ENCODE results near the gene KCNH1.

The KCNH1 gene

DNA sequence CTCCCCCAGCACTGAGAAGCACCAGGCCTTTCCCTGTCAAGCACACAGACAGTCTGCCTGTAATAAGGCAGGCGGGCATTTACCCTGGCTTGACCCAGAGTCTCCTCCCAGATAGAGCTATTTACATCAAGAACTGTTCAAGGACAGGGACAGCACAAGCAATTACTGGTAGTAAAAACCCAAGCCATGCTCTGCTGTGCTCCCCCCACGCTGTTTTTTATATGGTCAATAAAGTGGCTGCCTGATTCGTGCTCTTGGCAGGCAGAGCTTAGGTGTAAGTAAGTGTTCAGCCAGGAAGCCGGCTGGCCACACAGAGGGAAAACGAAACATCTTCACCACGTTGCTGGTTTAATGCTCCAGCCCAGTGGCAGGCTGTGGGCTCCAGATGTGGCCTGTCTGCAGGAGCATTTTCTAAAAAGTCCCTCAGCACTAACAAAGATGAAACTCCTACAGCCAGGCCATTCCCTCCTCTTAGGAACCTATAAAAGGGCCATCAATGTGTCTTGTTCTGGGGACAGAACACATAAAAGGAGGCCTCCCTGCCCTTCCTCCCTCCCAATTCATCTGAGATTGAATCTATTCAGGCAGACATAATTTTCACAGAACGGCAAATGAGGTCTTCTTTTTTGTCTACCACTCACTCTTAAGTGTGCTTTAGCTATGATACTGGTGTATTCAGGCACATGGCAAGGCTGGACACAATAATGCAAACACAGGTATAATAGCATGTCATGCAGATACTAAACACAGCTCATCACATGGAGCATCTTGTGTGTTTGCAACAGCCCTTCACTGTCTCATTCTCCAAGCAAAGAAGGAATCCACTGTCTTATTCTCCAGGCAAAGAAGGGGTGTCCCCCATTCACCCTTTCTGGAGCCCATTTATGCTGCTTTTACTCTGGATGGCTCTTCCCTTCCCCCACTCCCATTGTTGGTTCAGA, 426.4 kb downstream of the KCNH1 start:
- H3K27ac ChIP-seq = peak overlapping the region; percentile 20; the same call in 1 of the 2 replicates
- TF ChIP-seq, protein P1, sequence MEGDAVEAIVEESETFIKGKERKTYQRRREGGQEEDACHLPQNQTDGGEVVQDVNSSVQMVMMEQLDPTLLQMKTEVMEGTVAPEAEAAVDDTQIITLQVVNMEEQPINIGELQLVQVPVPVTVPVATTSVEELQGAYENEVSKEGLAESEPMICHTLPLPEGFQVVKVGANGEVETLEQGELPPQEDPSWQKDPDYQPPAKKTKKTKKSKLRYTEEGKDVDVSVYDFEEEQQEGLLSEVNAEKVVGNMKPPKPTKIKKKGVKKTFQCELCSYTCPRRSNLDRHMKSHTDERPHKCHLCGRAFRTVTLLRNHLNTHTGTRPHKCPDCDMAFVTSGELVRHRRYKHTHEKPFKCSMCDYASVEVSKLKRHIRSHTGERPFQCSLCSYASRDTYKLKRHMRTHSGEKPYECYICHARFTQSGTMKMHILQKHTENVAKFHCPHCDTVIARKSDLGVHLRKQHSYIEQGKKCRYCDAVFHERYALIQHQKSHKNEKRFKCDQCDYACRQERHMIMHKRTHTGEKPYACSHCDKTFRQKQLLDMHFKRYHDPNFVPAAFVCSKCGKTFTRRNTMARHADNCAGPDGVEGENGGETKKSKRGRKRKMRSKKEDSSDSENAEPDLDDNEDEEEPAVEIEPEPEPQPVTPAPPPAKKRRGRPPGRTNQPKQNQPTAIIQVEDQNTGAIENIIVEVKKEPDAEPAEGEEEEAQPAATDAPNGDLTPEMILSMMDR (conservative IDR thresholded peaks at IDR 0.05) = no peak
- no peak for TF ChIP-seq ZFX (IDR thresholded peaks at IDR 0.05)

DNA sequence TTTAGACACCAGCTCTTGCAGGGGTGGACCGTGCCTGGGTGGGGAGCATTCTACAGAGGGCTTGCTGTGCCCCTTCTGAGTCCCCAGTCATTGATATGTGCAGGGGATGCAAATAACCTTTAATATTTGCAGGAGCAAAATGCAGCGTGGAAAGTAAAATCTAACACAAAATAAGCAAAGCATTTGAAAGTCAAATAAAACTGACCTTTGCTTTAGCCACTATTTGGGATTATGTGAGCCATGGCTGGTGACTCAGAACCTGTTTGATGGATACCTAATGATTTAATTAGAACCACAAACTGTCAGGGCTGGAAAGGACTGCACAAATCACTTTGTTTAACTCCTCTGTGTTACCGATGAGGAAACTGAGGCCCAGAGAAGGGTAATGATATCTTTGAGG, 427.7 kb downstream of the KCNH1 start:
- H3K27ac ChIP-seq = no peak overlapping the region
- no peak for TF ChIP-seq ZFX (IDR thresholded peaks at IDR 0.05)
- TF ChIP-seq, protein P1 (conservative IDR thresholded peaks at IDR 0.05) = no peak

DNA sequence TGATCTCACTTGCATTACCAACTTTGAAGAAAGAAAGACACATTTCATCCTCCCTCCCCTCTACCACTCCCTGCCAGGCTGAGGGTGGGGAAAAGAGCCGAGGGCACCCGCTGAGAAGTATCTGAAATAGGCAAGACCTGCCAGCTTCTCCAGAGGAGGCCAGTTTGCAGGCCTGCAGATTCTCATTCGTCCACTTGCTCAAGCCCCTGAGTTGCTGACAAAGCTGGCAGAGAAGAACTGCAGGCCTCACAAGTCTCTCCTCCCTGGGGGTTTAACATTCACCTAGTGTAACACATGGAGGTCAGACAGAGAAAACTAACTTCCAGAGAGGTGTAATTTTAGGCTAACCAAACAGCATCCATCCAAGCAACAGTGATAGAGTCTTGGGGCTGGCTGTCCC, 428.9 kb downstream of the KCNH1 start:
- no peak overlapping the region for H3K27ac ChIP-seq
- no peak for TF ChIP-seq ZFX (IDR thresholded peaks at IDR 0.05)
- TF ChIP-seq, protein P1 (conservative IDR thresholded peaks at IDR 0.05) = no peak

DNA sequence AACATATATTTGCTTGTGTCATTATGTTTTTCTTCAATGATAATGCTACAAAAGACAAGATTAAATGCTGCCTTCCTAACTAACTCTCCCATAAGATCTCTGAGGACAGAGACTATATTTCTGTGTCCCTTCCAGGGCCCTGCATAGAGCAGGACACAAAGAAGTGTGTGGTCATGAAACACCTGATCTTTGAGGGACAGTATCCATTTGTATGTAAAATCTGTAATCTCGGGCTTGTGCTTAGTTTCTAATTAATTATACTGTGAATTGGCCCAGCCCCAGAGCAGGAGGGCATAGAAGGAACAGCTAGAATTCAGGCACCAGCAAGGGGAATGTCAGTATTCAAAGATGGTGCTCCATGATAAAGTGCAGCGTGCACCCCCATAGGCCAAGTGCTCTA, 430.4 kb downstream of the KCNH1 start:
- TF ChIP-seq, protein P1 (conservative IDR thresholded peaks at IDR 0.05) = no peak
- no peak overlapping the region for H3K27ac ChIP-seq

DNA sequence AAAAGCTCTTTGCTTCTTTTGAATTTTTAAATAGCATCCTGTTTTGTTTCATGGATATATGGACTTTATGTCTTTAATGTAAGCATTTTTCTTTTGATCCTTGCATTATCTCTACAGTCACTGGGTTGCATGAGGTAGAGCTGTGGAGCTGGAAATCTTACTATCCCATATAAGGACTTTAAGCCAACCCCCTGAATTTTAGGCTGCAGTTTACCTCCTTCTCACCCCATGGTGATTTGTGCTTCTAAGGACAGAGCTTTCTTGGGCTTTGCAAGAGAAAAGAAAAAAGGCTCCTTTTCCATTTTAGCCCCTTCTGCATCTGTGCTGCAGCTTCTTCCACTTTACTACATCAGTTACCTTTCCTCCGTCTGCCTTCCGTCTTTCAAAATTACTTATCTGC, 431.4 kb downstream of the KCNH1 start:
- TF ChIP-seq ZFX (IDR thresholded peaks at IDR 0.05) = no peak
- TF ChIP-seq, protein P1 (conservative IDR thresholded peaks at IDR 0.05) = no peak
- H3K27ac ChIP-seq = no peak overlapping the region

DNA sequence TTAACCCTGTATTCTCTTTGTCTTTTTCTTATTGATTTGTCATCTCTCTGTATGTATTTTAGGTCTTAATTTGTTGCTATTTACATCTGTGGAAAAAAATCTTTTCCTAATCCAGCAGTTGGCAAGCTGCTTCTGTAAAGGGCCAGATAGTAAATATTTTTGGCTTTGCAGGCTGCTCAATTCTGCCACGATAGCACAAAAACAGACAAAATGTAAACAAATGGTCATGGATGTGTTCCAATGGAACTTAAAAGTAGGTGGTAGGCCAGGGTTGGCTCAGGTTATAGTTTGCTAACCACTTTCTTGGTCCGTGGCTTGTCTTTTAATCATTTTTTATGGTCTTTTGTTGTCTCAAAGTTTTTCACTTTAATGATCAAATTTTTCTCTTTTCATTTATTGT, 433.4 kb downstream of the KCNH1 start:
- TF ChIP-seq, protein P1 (conservative IDR thresholded peaks at IDR 0.05) = no peak
- no peak for TF ChIP-seq ZFX (IDR thresholded peaks at IDR 0.05)
- peak overlapping the region; percentile 30; the same call in 1 of the 2 replicates for H3K27ac ChIP-seq

DNA sequence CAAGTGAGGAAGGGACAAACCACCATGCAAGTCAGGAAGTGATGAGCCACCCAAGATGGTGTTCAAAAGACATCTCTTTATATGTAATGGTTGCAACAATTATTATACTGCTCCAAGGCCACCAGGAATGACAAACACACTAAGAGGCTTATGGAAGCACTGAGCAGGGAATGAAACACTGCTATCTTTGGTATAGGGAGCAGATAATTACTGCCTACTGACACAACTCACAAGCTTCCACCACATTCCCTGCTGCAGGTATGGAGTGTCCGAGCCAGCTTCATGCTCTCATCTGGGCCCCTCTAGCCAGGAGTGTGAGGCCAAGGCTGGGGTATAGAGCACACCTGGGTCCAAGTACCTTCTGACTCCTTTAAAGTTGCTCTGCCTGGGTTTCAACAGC, 433.9 kb downstream of the KCNH1 start:
- TF ChIP-seq, protein P1 (conservative IDR thresholded peaks at IDR 0.05) = no peak
- no peak for TF ChIP-seq ZFX (IDR thresholded peaks at IDR 0.05)
- peak overlapping the region; percentile 30; the same call in 1 of the 2 replicates for H3K27ac ChIP-seq
